H9 (cell line): ENCODE data around the gene SFXN2. TPM values are rescaled to one million over a fixed set of nuclear protein-coding genes. Genes with fewer than 3 reads are reported as not detected.

Experiments used
- DNase-seq: peaks from one replicate; pipeline ENCODE4 v3.0.0-alpha.2; 2017
- H2AFZ ChIP-seq: one replicate; pipeline ENCODE4 v1.6.1; 2013; ENCODE audit warnings: mild to moderate bottlenecking, low read length, control low read depth, moderate library complexity
- H2AK5ac ChIP-seq: 2 replicates; pipeline ENCODE4 v1.6.1; 2013; ENCODE audit warnings: low read length, control low read depth, mixed read lengths; ENCODE audit not compliant: insufficient read length
- H2BK120ac ChIP-seq: one replicate; pipeline ENCODE4 v1.6.1; 2013; ENCODE audit warnings: low read depth, mild to moderate bottlenecking, low read length, control low read depth, inconsistent platforms; ENCODE audit not compliant: poor library complexity, severe bottlenecking
- H2BK12ac ChIP-seq: 2 replicates; pipeline ENCODE4 v1.6.1; 2013; ENCODE audit warnings: low read length, control low read depth, mixed read lengths, low read depth; ENCODE audit not compliant: insufficient read length
- H2BK15ac ChIP-seq: 2 replicates; pipeline ENCODE4 v1.6.1; 2013; ENCODE audit warnings: low read depth, low read length, control low read depth
- H2BK20ac ChIP-seq: one replicate; pipeline ENCODE4 v1.6.1; 2013; ENCODE audit warnings: low read depth, mild to moderate bottlenecking, low read length, control low read depth, inconsistent platforms; ENCODE audit not compliant: poor library complexity, severe bottlenecking
- H2BK5ac ChIP-seq: 2 replicates; pipeline ENCODE4 v1.6.1; 2013; ENCODE audit warnings: low read length, control low read depth, mixed read lengths; ENCODE audit not compliant: insufficient read length
- H3K14ac ChIP-seq: 2 replicates; pipeline ENCODE4 v1.6.1; 2013; ENCODE audit warnings: low read length, control low read depth; ENCODE audit not compliant: insufficient read depth
- H3K18ac ChIP-seq: 2 replicates; pipeline ENCODE4 v1.6.1; 2013; ENCODE audit warnings: low read depth, mild to moderate bottlenecking, mixed read lengths, low read length, control low read depth; ENCODE audit not compliant: insufficient read length
- H3K23ac ChIP-seq: 2 replicates; pipeline ENCODE4 v1.6.1; 2013; ENCODE audit warnings: low read length, control low read depth, mixed read lengths, low read depth; ENCODE audit not compliant: insufficient read length
- H3K23me2 ChIP-seq: 2 replicates; pipeline ENCODE4 v1.6.1; 2013; ENCODE audit warnings: low read depth, mild to moderate bottlenecking, mixed read lengths, low read length, control low read depth; ENCODE audit not compliant: insufficient read length, poor library complexity, severe bottlenecking
- H3K27ac ChIP-seq: 2 replicates; pipeline ENCODE4 v1.5.1; 2013; ENCODE audit warnings: low read length, control low read depth, mixed read lengths, low read depth; ENCODE audit not compliant: insufficient read length
- H3K27me3 ChIP-seq: 2 replicates; pipeline ENCODE4 v1.6.1; 2013; ENCODE audit warnings: low read length, control low read depth, inconsistent platforms; ENCODE audit not compliant: insufficient read depth
- H3K4ac ChIP-seq: 2 replicates; pipeline ENCODE4 v1.6.1; 2013; ENCODE audit warnings: low read depth, mild to moderate bottlenecking, control low read depth, inconsistent platforms, low read length, moderate library complexity
- H3K4me1 ChIP-seq: 2 replicates; pipeline ENCODE4 v1.6.1; 2013; ENCODE audit warnings: low read length, control low read depth, inconsistent platforms; ENCODE audit not compliant: insufficient read depth
- H3K4me2 ChIP-seq: 2 replicates; pipeline ENCODE4 v1.6.1; 2013; ENCODE audit warnings: low read length, control low read depth, mixed read lengths; ENCODE audit not compliant: insufficient read length, insufficient read depth
- H3K56ac ChIP-seq: 2 replicates; pipeline ENCODE4 v1.6.1; 2013; ENCODE audit warnings: low read depth, mild to moderate bottlenecking, mixed read lengths, low read length, control low read depth; ENCODE audit not compliant: insufficient read length
- H3K79me1 ChIP-seq: 2 replicates; pipeline ENCODE4 v1.6.1; 2013; ENCODE audit warnings: low read depth, mild to moderate bottlenecking, moderate library complexity, low read length, control low read depth, inconsistent platforms; ENCODE audit not compliant: insufficient read depth, poor library complexity, severe bottlenecking
- H3K79me2 ChIP-seq: 2 replicates; pipeline ENCODE4 v1.6.1; 2013; ENCODE audit warnings: low read length, control low read depth, inconsistent platforms; ENCODE audit not compliant: insufficient read depth
- H3K9ac ChIP-seq: 2 replicates; pipeline ENCODE4 v1.6.1; 2013; ENCODE audit warnings: low read length, control low read depth, mixed read lengths; ENCODE audit not compliant: insufficient read length; ENCODE audit errors: extremely low read depth
- H3K9me3 ChIP-seq: one replicate; pipeline ENCODE4 v1.6.1; 2013; ENCODE audit warnings: low read depth, low read length, inconsistent platforms; ENCODE audit not compliant: control insufficient read depth
- H3T11ph ChIP-seq: one replicate; pipeline ENCODE4 v1.6.1; 2013; ENCODE audit warnings: mild to moderate bottlenecking, low read length, control low read depth, inconsistent platforms
- H4K20me1 ChIP-seq: one replicate; pipeline ENCODE4 v1.6.1; 2013; ENCODE audit not compliant: control insufficient read depth, insufficient read length, insufficient read depth
- H4K5ac ChIP-seq: 2 replicates; pipeline ENCODE4 v1.6.1; 2013; ENCODE audit warnings: low read depth, mild to moderate bottlenecking, mixed read lengths, low read length, control low read depth; ENCODE audit not compliant: insufficient read length
- H4K8ac ChIP-seq: replicated peaks from 2 replicates; pipeline ENCODE4 v1.6.1; 2013; ENCODE audit warnings: low read length, control low read depth, mixed read lengths, low read depth; ENCODE audit not compliant: insufficient read length
- H4K91ac ChIP-seq: 2 replicates; pipeline ENCODE4 v1.6.1; 2013; ENCODE audit warnings: low read depth, mild to moderate bottlenecking, moderate library complexity, mixed read lengths, low read length, control low read depth; ENCODE audit not compliant: insufficient read length
- H3K27ac Mint-ChIP-seq, 3 experiments: 2 replicates in 2 of 3; 3 replicates in 1 of 3; pipeline ENCODE4 v1.8.0; 2020 to 2021; ENCODE audit warnings: mixed read lengths in 3 of 3, mild to moderate bottlenecking in 1 of 3, moderate library complexity in 1 of 3
- H3K27me3 Mint-ChIP-seq: 2 replicates; pipeline ENCODE4 v1.8.0; 2021; ENCODE audit warnings: low read depth, mild to moderate bottlenecking, moderate library complexity, mixed read lengths
- H3K36me3 Mint-ChIP-seq, 3 experiments: 2 replicates in 2 of 3; 3 replicates in 1 of 3; pipeline ENCODE4 v1.8.0; 2020 to 2021; ENCODE audit warnings: low read depth in 3 of 3, mixed read lengths in 3 of 3; ENCODE audit not compliant: insufficient read depth in 1 of 3
- H3K4me1 Mint-ChIP-seq, 2 experiments: 2 replicates each; pipeline ENCODE4 v1.8.0; 2020; ENCODE audit warnings: mixed read lengths in 2 of 2
- H3K4me3 Mint-ChIP-seq, 2 experiments: 2 replicates in 1 of 2; 3 replicates in 1 of 2; pipeline ENCODE4 v1.8.0; 2020 to 2021; ENCODE audit warnings: mild to moderate bottlenecking in 2 of 2, mixed read lengths in 2 of 2, moderate library complexity in 1 of 2
- H3K9me3 Mint-ChIP-seq, 2 experiments: 2 replicates in 1 of 2; 3 replicates in 1 of 2; pipeline ENCODE4 v1.8.0; 2020; ENCODE audit warnings: mild to moderate bottlenecking in 2 of 2, mixed read lengths in 2 of 2, moderate library complexity in 1 of 2
- CTCF ChIP-seq: fragments of 200-600 bp; sonication (generic); conservative IDR thresholded peaks from 3 replicates; pipeline ENCODE4 v1.8.0; 2021; ENCODE audit warnings: antibody characterized with exemption, mild to moderate bottlenecking
- WGBS: extraction: QIAGEN DNeasy Blood & Tissue Kit; methylation state at CpG from one replicate; pipeline ENCODE4 v1.1.7; 2013; ENCODE audit warnings: missing lambda C conversion rate, low lambda C conversion rate, mixed read lengths; ENCODE audit not compliant: insufficient read length; ENCODE audit errors: extremely low coverage; 5-methylcytosine and 5-hydroxymethylcytosine counted together
- total RNA-seq: library from RNA; stranded (reverse); gene quantifications from 2 replicates; pipeline ENCODE4 v1.2.1, GENCODE V29; 2021

The SFXN2 gene
- total RNA-seq, 1 experiment from 2014 or later: 34.7 TPM

GRCh38 chr10:102674566-102674965 is 39.9 kb upstream of the SFXN2 start:
- H3K9me3 Mint-ChIP-seq: no peaks in the 10 kb centered on the region
- Histone ChIP-seq H3K9me3 (no peaks in the 10 kb centered on the region), H2BK120ac (no peak overlapping the region), H3K9ac (no peak overlapping the region), H2AK5ac (no peak overlapping the region), H2AFZ (no peak overlapping the region), H3K56ac (no peak overlapping the region), H3K4ac (no peak overlapping the region), H3K23me2 (no peaks in the 10 kb centered on the region), H3K4me1 (peaks cover 19% of the 10 kb centered on the region), H2BK12ac (no peak overlapping the region), H3K79me1 (no peaks in the 10 kb centered on the region), H4K20me1 (no peaks in the 10 kb centered on the region), H2BK5ac (no peak overlapping the region), H4K8ac (no peak overlapping the region), H3K14ac (no peak overlapping the region), H3K23ac (no peak overlapping the region), H3K27ac (no peak overlapping the region), H2BK15ac (no peak overlapping the region), H2BK20ac (no peak overlapping the region), H3T11ph (no peak overlapping the region), H3K27me3 (no peaks in the 10 kb centered on the region), H3K4me2 (no peak overlapping the region), H3K79me2 (no peaks in the 10 kb centered on the region), H4K91ac (no peak overlapping the region), H4K5ac (no peak overlapping the region), H3K18ac (no peak overlapping the region)
- peak overlapping the region; percentile 6 to 80 (median 16); a peak in 1 of 7 replicates for H3K27ac Mint-ChIP-seq
- no peaks in the 10 kb centered on the region for H3K27me3 Mint-ChIP-seq
- TF ChIP-seq CTCF: no peak
- no peaks in the 10 kb centered on the region for H3K36me3 Mint-ChIP-seq
- H3K4me3 Mint-ChIP-seq: peak overlapping the region in 1 of 2 experiments; percentile 62; a peak in 1 of 5 replicates
- DNase-seq: no peak
- H3K4me1 Mint-ChIP-seq: peaks cover 82 to 83% of the 10 kb centered on the region in 2 experiments
- WGBS: no CpG with 5 or more reads among the region's 2 CpGs
